PC-3 (cell line): ENCODE measurements around the gene GUCY2F. TPM values are rescaled to one million over a fixed set of nuclear protein-coding genes. Genes with fewer than 3 reads are reported as not detected.

Experiments used
- ATAC-seq: fragments of 200-7000 bp; cut with Tn5 transposase; 2 replicates; pipeline ENCODE4 v1.9.1; 2020; ENCODE audit warnings: mild to moderate bottlenecking, moderate library complexity
- BruUV-seq: library from RNA; stranded (reverse); fragments of 400-500 nt; replicated peaks from 2 replicates; lab custom pipeline; 2021; lab: Mats Ljungman, UMichigan
- CTCF ChIA-PET: fragments of 300-600 bp; sonication (Branson Sonifier 250); formaldehyde crosslinking; loops from one replicate; lab custom pipeline; 2022; ENCODE audit warnings: antibody characterized with exemption; lab: Charles Lee
- POLR2A ChIA-PET: fragments of 300-600 bp; sonication (Branson Sonifier 250); formaldehyde crosslinking; loops from one replicate; lab custom pipeline; 2022; ENCODE audit warnings: antibody characterized with exemption; ENCODE audit not compliant: unreplicated experiment; lab: Charles Lee
- DNase-seq: peaks from one replicate; pipeline ENCODE4 v3.0.0-alpha.2; 2015
- H2AFZ ChIP-seq: fragments of 300-600 bp; sonication (generic); 2 replicates; pipeline ENCODE4 v1.6.0; 2016; ENCODE audit warnings: antibody characterized with exemption, low read length
- H3F3A ChIP-seq: fragments of 300-600 bp; sonication (generic); one replicate; pipeline ENCODE4 v1.6.0; 2017; ENCODE audit warnings: antibody characterized with exemption, low read length, control low read depth, mild to moderate bottlenecking; ENCODE audit not compliant: unreplicated experiment
- H3K27ac ChIP-seq: fragments of 300-600 bp; sonication (generic); 2 replicates; pipeline ENCODE4 v1.5.1; 2016; ENCODE audit warnings: mild to moderate bottlenecking, low read length
- H3K27me3 ChIP-seq: fragments of 300-600 bp; sonication (generic); 2 replicates; pipeline ENCODE4 v1.6.1; 2016; ENCODE audit warnings: low read length, mixed read lengths
- H3K36me3 ChIP-seq: fragments of 300-600 bp; sonication (generic); 2 replicates; pipeline ENCODE4 v1.6.1; 2016; ENCODE audit warnings: low read depth, mixed run types, low read length, mixed read lengths
- H3K4me1 ChIP-seq: fragments of 300-600 bp; sonication (generic); 2 replicates; pipeline ENCODE4 v1.5.1; 2016; ENCODE audit warnings: low read length; ENCODE audit not compliant: insufficient read depth
- H3K4me2 ChIP-seq: fragments of 300-600 bp; sonication (generic); 2 replicates; pipeline ENCODE4 v1.6.0; 2016; ENCODE audit warnings: low read length
- H3K4me3 ChIP-seq: fragments of 300-600 bp; sonication (generic); 2 replicates; pipeline ENCODE4 v1.5.1; 2016; ENCODE audit warnings: mild to moderate bottlenecking, low read length, mixed read lengths
- H3K79me2 ChIP-seq: fragments of 300-600 bp; sonication (generic); 2 replicates; pipeline ENCODE4 v1.6.1; 2017; ENCODE audit warnings: low read length, mixed read lengths
- H3K9ac ChIP-seq: fragments of 300-600 bp; sonication (generic); 2 replicates; pipeline ENCODE4 v1.6.0; 2016; ENCODE audit warnings: mild to moderate bottlenecking, low read length
- H3K9me2 ChIP-seq: fragments of 300-600 bp; sonication (generic); replicated peaks from 2 replicates; pipeline ENCODE4 v1.6.1; 2016; ENCODE audit warnings: mixed run types, low read length, mixed read lengths
- H3K9me3 ChIP-seq: fragments of 300-600 bp; sonication (generic); 2 replicates; pipeline ENCODE4 v1.6.1; 2016; ENCODE audit warnings: low read length, mixed read lengths
- H4K20me1 ChIP-seq: fragments of 300-600 bp; sonication (generic); 2 replicates; pipeline ENCODE4 v1.6.1; 2016; ENCODE audit warnings: low read length, mixed read lengths
- CTCF ChIP-seq: fragments of 300-600 bp; sonication (generic); conservative IDR thresholded peaks from 2 replicates; pipeline ENCODE4 v1.5.1; 2017; ENCODE audit warnings: antibody characterized with exemption, low read depth, mild to moderate bottlenecking, low read length
- EZH2 ChIP-seq: fragments of 300-600 bp; sonication (generic); IDR thresholded peaks from one replicate; pipeline ENCODE4 v1.6.1; 2017; ENCODE audit warnings: antibody characterized with exemption, mild to moderate bottlenecking, low read length; ENCODE audit not compliant: unreplicated experiment
- EZH2phosphoT487 ChIP-seq: fragments of 300-600 bp; sonication (generic); IDR thresholded peaks from 2 replicates; pipeline ENCODE4 v1.6.1; 2018; ENCODE audit warnings: mild to moderate bottlenecking, antibody characterized with exemption, low read length, borderline replicate concordance
- intact Hi-C: fragments of 100-400 bp; cut with micrococcal nuclease; formaldehyde crosslinking; loops from 2 replicates; pipeline ENCODE4 v1.9.0; 2023
- total RNA-seq: library from RNA; depleted of rRNA; stranded (reverse); fragments of >200 nt; gene quantifications from 2 replicates; pipeline ENCODE4 v1.2.3, GENCODE V29; 2014

The GUCY2F gene
- total RNA-seq, 1 experiment from 2014 or later = not detected

- no peak overlapping the region for H3K4me2 ChIP-seq
- no peak for DNase-seq
- no peaks in the 10 kb centered on the region for H4K20me1 ChIP-seq
- H3K36me3 ChIP-seq = no peaks in the 10 kb centered on the region
- no peaks in the 10 kb centered on the region for H3K9me3 ChIP-seq
- no peak overlapping the region for H2AFZ ChIP-seq
- no peaks in the 10 kb centered on the region for H3K9me2 ChIP-seq
- no peaks in the 10 kb centered on the region for H3K79me2 ChIP-seq
- no peaks in the 10 kb centered on the region for H3F3A ChIP-seq
- no peak for TF ChIP-seq EZH2
- no peak for TF ChIP-seq EZH2phosphoT487
- TF ChIP-seq CTCF = no peak
- no peaks in the 10 kb centered on the region for H3K4me1 ChIP-seq
- no TSS peak for BruUV-seq
- no peak overlapping the region for H3K4me3 ChIP-seq
- no peak overlapping the region for H3K9ac ChIP-seq
- ChIA-PET POLR2A (no interaction called here), CTCF (no interaction called here)
- H3K27me3 ChIP-seq = no peaks in the 10 kb centered on the region
- intact Hi-C loops = no loop called here
- H3K27ac ChIP-seq = no peak overlapping the region
- ATAC-seq = no peak
Measured at GRCh38 chrX:109346491-109346890, 135.4 kb downstream of the GUCY2F start.

GRCh38 chrX:109345856-109346255 lies 136.0 kb downstream of the GUCY2F start:
- Histone ChIP-seq H3K9ac (no peak overlapping the region), H3K79me2 (no peaks in the 10 kb centered on the region), H3K27me3 (no peaks in the 10 kb centered on the region), H3K4me2 (no peak overlapping the region), H3K27ac (no peak overlapping the region), H3K9me2 (no peaks in the 10 kb centered on the region), H3K9me3 (no peaks in the 10 kb centered on the region), H3K4me3 (no peak overlapping the region), H3K36me3 (no peaks in the 10 kb centered on the region), H3F3A (no peaks in the 10 kb centered on the region), H3K4me1 (no peaks in the 10 kb centered on the region), H4K20me1 (no peaks in the 10 kb centered on the region), H2AFZ (no peak overlapping the region)
- ATAC-seq = no peak
- CTCF ChIA-PET = no interaction called here
- intact Hi-C loops = no loop called here
- POLR2A ChIA-PET = no interaction called here
- no TSS peak for BruUV-seq
- no peak for DNase-seq
- TF ChIP-seq EZH2 (no peak), CTCF (no peak), EZH2phosphoT487 (no peak)

- no peaks in the 10 kb centered on the region for H3K79me2 ChIP-seq
- no peaks in the 10 kb centered on the region for H4K20me1 ChIP-seq
- no peaks in the 10 kb centered on the region for H3K27me3 ChIP-seq
- no peak overlapping the region for H3K4me2 ChIP-seq
- DNase-seq (no peak), ATAC-seq (no peak)
- H3F3A ChIP-seq = no peaks in the 10 kb centered on the region
- no peaks in the 10 kb centered on the region for H3K36me3 ChIP-seq
- H3K4me3 ChIP-seq = no peak overlapping the region
- BruUV-seq = no TSS peak
- no peak overlapping the region for H3K27ac ChIP-seq
- H3K9ac ChIP-seq = no peak overlapping the region
- ChIA-PET CTCF (no interaction called here), POLR2A (no interaction called here)
- TF ChIP-seq CTCF (no peak), EZH2 (no peak), EZH2phosphoT487 (no peak)
- H3K9me2 ChIP-seq = no peaks in the 10 kb centered on the region
- no peaks in the 10 kb centered on the region for H3K4me1 ChIP-seq
- intact Hi-C loops = no loop called here
- no peaks in the 10 kb centered on the region for H3K9me3 ChIP-seq
- no peak overlapping the region for H2AFZ ChIP-seq
Measured at GRCh38 chrX:109344678-109345077, 137.2 kb downstream of the GUCY2F start.
